ENCODE measurements around the gene RGS13. TPM values are rescaled to one million over a fixed set of nuclear protein-coding genes. Genes with fewer than 3 reads are reported as not detected.

The RGS13 gene, protein sequence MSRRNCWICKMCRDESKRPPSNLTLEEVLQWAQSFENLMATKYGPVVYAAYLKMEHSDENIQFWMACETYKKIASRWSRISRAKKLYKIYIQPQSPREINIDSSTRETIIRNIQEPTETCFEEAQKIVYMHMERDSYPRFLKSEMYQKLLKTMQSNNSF
- total RNA-seq (under 1 TPM in 2 of 10 donors, not detected in 8; 0.12 to 0.13 TPM), polyA plus RNA-seq (under 1 TPM in 1 of 2 donors, not detected in 1; 0.15 TPM)
- long read RNA-seq, donor 1, result 0 reads
- long read RNA-seq, donor 2, result 0 reads
- long read RNA-seq, donor 3, result 0 reads

DNA sequence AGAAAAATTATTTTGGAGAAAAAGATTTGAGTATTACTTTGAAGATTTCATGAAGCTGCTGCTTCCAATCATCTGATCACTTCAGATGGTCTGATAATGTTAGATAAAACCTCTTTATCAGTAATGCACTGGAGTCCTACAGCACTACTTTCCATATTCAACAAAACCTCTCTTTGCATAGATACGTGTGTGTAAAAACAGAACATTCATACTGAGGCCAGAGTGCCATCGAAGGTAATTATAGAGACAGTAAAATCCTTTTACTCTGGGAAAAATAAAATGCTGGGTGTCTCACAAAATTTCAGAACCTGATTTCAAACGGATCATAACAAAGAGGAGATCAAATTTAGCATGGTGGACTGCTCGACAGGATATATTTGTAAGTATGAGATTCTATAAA lies at the start of gene RGS13:
Gene RGS13 (plus strand): TSS at position 209 of the 400 bp plus-strand sequence. CDS start 8,188 bp downstream, outside the sequence.
- Histone ChIP-seq H3K27ac (no peak within 1 kb of the TSS), H3K4me1 (peaks cover 0 to 8% (median 0%) of the 10 kb centered on the region in 9 donors), H3K36me3 (no peaks in the 10 kb centered on the region), H3K4me3 (no peak within 1 kb of the TSS), H3K27me3 (no peaks in the 10 kb centered on the region), H3K9me3 (no peaks in the 10 kb centered on the region)
- TF ChIP-seq, protein P1, sequence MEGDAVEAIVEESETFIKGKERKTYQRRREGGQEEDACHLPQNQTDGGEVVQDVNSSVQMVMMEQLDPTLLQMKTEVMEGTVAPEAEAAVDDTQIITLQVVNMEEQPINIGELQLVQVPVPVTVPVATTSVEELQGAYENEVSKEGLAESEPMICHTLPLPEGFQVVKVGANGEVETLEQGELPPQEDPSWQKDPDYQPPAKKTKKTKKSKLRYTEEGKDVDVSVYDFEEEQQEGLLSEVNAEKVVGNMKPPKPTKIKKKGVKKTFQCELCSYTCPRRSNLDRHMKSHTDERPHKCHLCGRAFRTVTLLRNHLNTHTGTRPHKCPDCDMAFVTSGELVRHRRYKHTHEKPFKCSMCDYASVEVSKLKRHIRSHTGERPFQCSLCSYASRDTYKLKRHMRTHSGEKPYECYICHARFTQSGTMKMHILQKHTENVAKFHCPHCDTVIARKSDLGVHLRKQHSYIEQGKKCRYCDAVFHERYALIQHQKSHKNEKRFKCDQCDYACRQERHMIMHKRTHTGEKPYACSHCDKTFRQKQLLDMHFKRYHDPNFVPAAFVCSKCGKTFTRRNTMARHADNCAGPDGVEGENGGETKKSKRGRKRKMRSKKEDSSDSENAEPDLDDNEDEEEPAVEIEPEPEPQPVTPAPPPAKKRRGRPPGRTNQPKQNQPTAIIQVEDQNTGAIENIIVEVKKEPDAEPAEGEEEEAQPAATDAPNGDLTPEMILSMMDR (IDR thresholded peaks at IDR 0.05), result no peak
- ATAC-seq, result no peak
- DNase-seq, result no peak
- 53 to 59% methylated on average over 4 of the region's 4 CpGs for WGBS, 2 donors
- intact Hi-C loops (cut with DNase I), result loop anchor here in 2 of 10 donors (10.0 kb wide), 3 partner anchors 89 to 379 kb away; partner anchors contain the start of gene RGS2 (in 1 of the 2)

DNA sequence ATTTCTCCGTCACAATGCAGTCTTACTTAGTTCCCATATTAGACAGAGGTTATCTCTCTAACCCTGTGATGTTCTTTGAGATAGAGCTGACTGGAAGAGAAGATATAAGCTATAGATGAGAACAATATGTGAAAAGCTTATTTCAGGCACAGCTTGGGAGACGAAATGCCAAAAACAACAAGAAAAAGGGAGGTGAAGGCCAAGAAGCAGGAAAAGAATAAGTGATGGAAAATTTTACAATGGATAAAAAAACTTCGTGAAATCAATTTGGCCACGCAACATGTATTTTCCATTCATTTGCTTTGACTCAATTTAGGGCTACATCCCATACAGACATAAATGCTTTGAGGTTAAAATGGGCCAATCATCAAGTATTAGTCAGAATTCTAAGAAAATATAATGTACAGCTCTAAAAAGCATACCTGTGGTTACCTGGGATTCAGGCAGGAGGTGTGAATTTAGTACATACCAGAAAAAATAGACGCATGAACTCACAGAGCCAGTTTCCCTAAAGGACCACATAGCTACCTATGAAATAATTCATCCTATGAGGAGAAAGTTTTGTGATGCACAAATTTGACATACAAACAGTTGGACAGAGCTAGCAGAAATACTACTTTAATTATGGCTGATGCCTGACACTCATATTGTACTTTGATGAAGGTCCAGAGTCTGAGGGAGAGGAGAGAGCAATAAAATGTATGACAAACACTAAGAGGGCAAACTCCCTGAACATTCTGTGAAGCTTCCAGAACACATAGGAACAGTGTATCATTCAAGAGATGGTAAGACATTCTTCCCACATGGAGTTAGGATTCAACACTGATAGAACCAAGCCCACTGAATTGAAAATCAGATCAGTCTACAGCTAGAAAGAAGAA lies 48.3 kb upstream of the RGS13 start:
- TF ChIP-seq, protein P1 (IDR thresholded peaks at IDR 0.05), result no peak
- H3K4me3 ChIP-seq, result no peak overlapping the region
- no peaks in the 10 kb centered on the region for H3K9me3 ChIP-seq
- no peaks in the 10 kb centered on the region for H3K36me3 ChIP-seq
- WGBS, 2 donors, result 75 to 80% methylated on average over 5 of the region's 5 CpGs
- H3K27ac ChIP-seq, result no peak overlapping the region
- H3K4me1 ChIP-seq, result no peaks in the 10 kb centered on the region
- intact Hi-C loops (cut with DNase I), result loop anchor here in 1 of 10 donors (5.0 kb wide), 1 partner anchor 95 kb away; no protein-coding TSS in a partner anchor
- DNase-seq, result no peak
- no peaks in the 10 kb centered on the region for H3K27me3 ChIP-seq
- ATAC-seq, result no peak

DNA sequence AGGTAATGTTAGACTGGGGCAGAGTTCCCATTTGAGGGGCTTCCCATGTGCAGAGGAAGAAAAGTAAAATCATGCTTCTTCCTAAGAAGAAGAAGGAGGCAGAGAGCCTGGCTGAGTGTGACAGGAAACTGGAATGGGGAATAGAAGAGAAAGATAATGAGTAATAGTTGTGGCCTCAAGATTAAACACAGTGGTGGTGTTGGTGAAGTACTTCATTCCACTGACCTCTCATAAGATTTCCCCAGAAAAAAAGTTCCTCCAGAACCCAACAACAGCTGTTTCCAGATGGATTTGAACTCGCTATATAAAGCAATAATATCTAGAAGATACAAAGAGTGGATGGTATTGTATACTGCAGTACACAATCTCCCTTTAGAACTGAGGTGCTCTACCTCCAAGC lies 47.4 kb upstream of the RGS13 start:
- TF ChIP-seq, protein P1 (IDR thresholded peaks at IDR 0.05), result no peak
- Histone ChIP-seq H3K27ac (no peak overlapping the region), H3K36me3 (no peaks in the 10 kb centered on the region), H3K4me1 (no peaks in the 10 kb centered on the region), H3K9me3 (no peaks in the 10 kb centered on the region), H3K4me3 (no peak overlapping the region), H3K27me3 (no peaks in the 10 kb centered on the region)
- DNase-seq (no peak), ATAC-seq (peak in 1 of 8 donors; percentile 46)
- 50 to 76% methylated on average over 1 of the region's 1 CpG for WGBS, 2 donors
- intact Hi-C loops (cut with DNase I), result loop anchor here in 1 of 10 donors (5.0 kb wide), 1 partner anchor 96 kb away; no protein-coding TSS in a partner anchor

DNA sequence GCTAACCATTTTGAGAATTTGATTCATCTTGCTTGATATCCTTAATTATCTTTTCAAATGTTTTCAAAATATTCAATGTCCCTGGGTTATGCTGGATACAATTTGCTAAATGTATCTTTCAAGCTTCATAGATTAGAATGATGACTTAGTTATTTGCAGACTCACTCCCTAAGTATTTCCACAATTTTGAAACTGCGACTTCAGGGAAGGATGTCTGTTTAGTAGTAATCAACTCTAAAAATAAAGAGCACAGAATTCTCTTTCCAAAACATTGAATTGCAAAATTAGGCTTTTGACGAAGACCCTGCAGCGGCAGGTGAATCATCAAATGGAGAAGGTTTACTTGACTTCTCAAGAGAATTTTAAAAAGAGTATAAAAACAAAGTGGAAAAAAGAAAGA lies 46.1 kb upstream of the RGS13 start:
- WGBS, 2 donors, result 84 to 87% methylated on average over 3 of the region's 3 CpGs
- H3K27me3 ChIP-seq, result no peaks in the 10 kb centered on the region
- no peaks in the 10 kb centered on the region for H3K4me1 ChIP-seq
- TF ChIP-seq, protein P1 (IDR thresholded peaks at IDR 0.05), result no peak
- DNase-seq, result no peak
- no peak for ATAC-seq
- H3K36me3 ChIP-seq, result no peaks in the 10 kb centered on the region
- intact Hi-C loops (cut with DNase I), result loop anchor here in 2 of 10 donors (5.0 to 10.0 kb wide), 2 partner anchors 98 to 425 kb away; no protein-coding TSS in a partner anchor
- no peak overlapping the region for H3K4me3 ChIP-seq
- H3K27ac ChIP-seq, result no peak overlapping the region
- no peaks in the 10 kb centered on the region for H3K9me3 ChIP-seq

Measured in heart right ventricle (tissue), 16 donors.